Endothelial cell of umbilical vein (primary cell): Measurements from ENCODE around the gene YAP1. TPM values are rescaled to one million over a fixed set of nuclear protein-coding genes. Genes with fewer than 3 reads are reported as not detected.

Experiments used
- BruUV-seq: library from RNA; stranded (reverse); fragments of 400-500 nt; replicated peaks from 2 replicates; lab custom pipeline; 2021; lab: Mats Ljungman, UMichigan
- CTCF ChIA-PET: fragments of 300-600, 350-600 bp; sonication (Branson Sonifier 250); formaldehyde crosslinking; loops from one replicate; lab custom pipeline; 2021; ENCODE audit warnings: antibody characterized with exemption, inconsistent platforms; lab: Charles Lee
- POLR2A ChIA-PET: fragments of 300-600, 350-600 bp; sonication (Branson Sonifier 250); formaldehyde crosslinking; loops from one replicate; lab custom pipeline; 2021; ENCODE audit warnings: antibody characterized with exemption, inconsistent platforms; lab: Charles Lee
- DNase-seq: peaks from one replicate; pipeline ENCODE4 v3.0.0-alpha.2; 2011; ENCODE audit warnings: low read depth, low spot score
- FAIRE-seq: peaks from 2 replicates; lab custom pipeline; 2011; peaks lifted over from hg19 to GRCh38; lab: Jason Lieb, UNC
- H2AFZ ChIP-seq: 2 replicates; pipeline ENCODE4 v1.6.0; 2012; ENCODE audit warnings: low read depth, low read length, control low read depth, inconsistent platforms
- H3K27ac ChIP-seq: 2 replicates; pipeline ENCODE4 v1.5.1; 2011; ENCODE audit warnings: low read depth, mild to moderate bottlenecking, control low read depth, low read length, moderate library complexity; ENCODE audit not compliant: insufficient read depth
- H3K27me3 ChIP-seq, 2 experiments: 2 replicates each; pipeline versions ENCODE4 v1.6.0 to v1.6.1; 2011; ENCODE audit warnings: low read length in 2 of 2, mixed read lengths in 1 of 2; ENCODE audit not compliant: control insufficient read depth in 2 of 2, insufficient read depth in 2 of 2
- H3K36me3 ChIP-seq, 2 experiments: 2 replicates in 1 of 2; 3 replicates in 1 of 2; pipeline ENCODE4 v1.5.1; 2011; ENCODE audit warnings: low read length in 2 of 2, mild to moderate bottlenecking in 1 of 2, moderate library complexity in 1 of 2; ENCODE audit not compliant: control insufficient read depth in 2 of 2, insufficient read depth in 2 of 2; ENCODE audit errors: extremely low read depth in 1 of 2
- H3K4me1 ChIP-seq: 3 replicates; pipeline ENCODE4 v1.5.1; 2011; ENCODE audit warnings: mild to moderate bottlenecking, low read length; ENCODE audit not compliant: control insufficient read depth, insufficient read depth; ENCODE audit errors: extremely low read depth
- H3K4me2 ChIP-seq: 2 replicates; pipeline ENCODE4 v1.6.1; 2011; ENCODE audit warnings: low read length, control low read depth, mixed read lengths; ENCODE audit not compliant: insufficient read depth
- H3K4me3 ChIP-seq, 3 experiments: fragments of 200-600 bp in 1 of 3; sonication (generic), shearing (Covaris generic) in 1 of 3; replicated peaks in 1 of 3; 2 replicates each; pipeline ENCODE4 v1.5.1; 2011 to 2016; ENCODE audit warnings: control low read depth in 3 of 3, low read length in 3 of 3, mild to moderate bottlenecking in 2 of 3, inconsistent platforms in 1 of 3, low read depth in 1 of 3, moderate library complexity in 1 of 3; ENCODE audit not compliant: insufficient read depth in 1 of 3
- H3K79me2 ChIP-seq: 2 replicates; pipeline ENCODE4 v1.6.0; 2012; ENCODE audit warnings: low read length, inconsistent platforms; ENCODE audit not compliant: control insufficient read depth, insufficient read depth
- H3K9ac ChIP-seq: replicated peaks from 2 replicates; pipeline ENCODE3; 2011; ENCODE audit warnings: low read length, control low read depth; ENCODE audit not compliant: insufficient read depth; ENCODE audit errors: extremely low read depth
- H3K9me1 ChIP-seq: replicated peaks from 3 replicates; pipeline ENCODE4 v1.6.0; 2011; ENCODE audit warnings: mild to moderate bottlenecking, low read length; ENCODE audit not compliant: control insufficient read depth, insufficient read depth; ENCODE audit errors: extremely low read depth
- H3K9me3 ChIP-seq: replicated peaks from 2 replicates; pipeline ENCODE4 v1.5.1; 2012; ENCODE audit warnings: low read length, inconsistent platforms; ENCODE audit not compliant: control insufficient read depth, insufficient read depth
- H4K20me1 ChIP-seq: replicated peaks from 2 replicates; pipeline ENCODE3; 2011; ENCODE audit warnings: mild to moderate bottlenecking, low read length; ENCODE audit not compliant: control insufficient read depth, insufficient read depth; ENCODE audit errors: extremely low read depth
- EZH2 ChIP-seq: IDR thresholded peaks from 2 replicates; pipeline ENCODE4 v1.6.1; 2012; ENCODE audit warnings: borderline replicate concordance, low read depth, mild to moderate bottlenecking, moderate library complexity, low read length, inconsistent platforms; ENCODE audit not compliant: severe bottlenecking
- FOS ChIP-seq: IDR thresholded peaks from 2 replicates; pipeline ENCODE4 v1.6.1; 2011; ENCODE audit warnings: mild to moderate bottlenecking, low read length, moderate library complexity, borderline replicate concordance; ENCODE audit not compliant: insufficient read depth
- GATA2 ChIP-seq: IDR thresholded peaks from 2 replicates; pipeline ENCODE4 v1.7.0; 2011; ENCODE audit warnings: low read depth, mild to moderate bottlenecking, moderate library complexity, mixed read lengths, low read length; ENCODE audit not compliant: insufficient read length, insufficient read depth
- JUN ChIP-seq: IDR thresholded peaks from 2 replicates; pipeline ENCODE4 v1.6.1; 2011; ENCODE audit warnings: borderline replicate concordance, low read depth; ENCODE audit not compliant: insufficient read length, insufficient read depth
- MYC ChIP-seq: IDR thresholded peaks from one replicate; pipeline ENCODE4 v1.6.1; 2011; ENCODE audit warnings: mild to moderate bottlenecking, low read depth, low read length
- POLR2A ChIP-seq: IDR thresholded peaks from 2 replicates; pipeline ENCODE4 v1.6.1; 2012; ENCODE audit warnings: low read depth, mild to moderate bottlenecking, control low read depth, low read length
- POLR2AphosphoS5 ChIP-seq: IDR thresholded peaks from 2 replicates; pipeline ENCODE4 v1.6.1; 2012; ENCODE audit warnings: low read depth, mild to moderate bottlenecking, control low read depth, low read length, moderate library complexity; ENCODE audit not compliant: insufficient read depth
- dilution Hi-C: fragments of 300-500 bp; cut with MboI; formaldehyde crosslinking; loops from one replicate; pipeline ENCODE4 v1.15.0; 2019; ENCODE audit warnings: low sequenced_read_pairs; ENCODE audit not compliant: extremely low pct_ligation_motif_present
- intact Hi-C: fragments of 100-400 bp; cut with micrococcal nuclease; formaldehyde crosslinking; loops from one replicate; pipeline ENCODE4 v1.10.0; 2022
- polyA plus RNA-seq, 4 experiments: library from polyadenylated mRNA; depleted of rRNA in 3 of 4; stranded (reverse) in 3 of 4; unstranded in 1 of 4; fragments of >200 nt; gene quantifications; 2 replicates each; pipeline versions ENCODE4 v1.2.1 to v1.2.3, GENCODE V29; 2011 to 2012; ENCODE audit warnings: missing spikeins in 1 of 4
- total RNA-seq: library from RNA; stranded (reverse); gene quantifications from 2 replicates; pipeline ENCODE4 v1.2.3, GENCODE V29; 2021
- TF ChIP-seq, protein P1 (sequence below), 2 donors: IDR thresholded peaks; 1 replicate in 1 of 2; 2 replicates in 1 of 2; pipeline ENCODE4 v1.5.1; 2011; ENCODE audit warnings: low read length in 2 of 2, mild to moderate bottlenecking in 2 of 2, moderate library complexity in 2 of 2, control low read depth in 1 of 2, inconsistent platforms in 1 of 2, low read depth in 1 of 2; ENCODE audit not compliant: insufficient read depth in 1 of 2; ENCODE audit errors: extremely low read depth in 1 of 2
- TF ChIP-seq, protein P2 (sequence below): IDR thresholded peaks from 2 replicates; pipeline ENCODE4 v1.6.1; 2011; ENCODE audit not compliant: insufficient read depth, insufficient read length

Gene YAP1
- total and polyA plus RNA-seq, 2 donors (not counting 3 experiments of a cell fraction or from before 2014, with no cell fraction given): 32.6 to 48.9 TPM

DNA sequence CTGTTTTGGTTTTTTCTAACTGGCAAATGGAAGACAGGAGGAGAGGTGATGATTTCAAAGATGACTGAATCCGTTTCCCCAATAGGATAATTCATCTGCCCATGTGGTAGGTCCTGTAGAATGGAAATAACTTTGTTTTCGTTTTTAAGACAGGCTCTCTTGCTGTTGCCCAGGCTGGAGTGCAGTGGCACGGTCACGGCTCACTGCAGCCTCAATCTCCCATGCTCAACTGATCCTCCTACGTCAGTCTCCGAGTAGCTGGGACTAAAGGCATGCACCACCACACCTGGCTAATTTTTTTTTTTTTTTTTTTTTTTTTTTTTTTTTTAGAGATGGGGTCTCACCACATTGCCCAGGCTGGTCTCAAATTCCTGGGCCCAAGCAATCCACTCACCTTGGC, 129.7 kb downstream of the YAP1 start:
- Histone ChIP-seq H3K27me3 (no peaks in the 10 kb centered on the region), H3K27ac (no peak overlapping the region), H3K4me1 (no peaks in the 10 kb centered on the region), H3K9me1 (no peaks in the 10 kb centered on the region), H3K9me3 (no peaks in the 10 kb centered on the region), H3K9ac (no peak overlapping the region), H3K36me3 (no peaks in the 10 kb centered on the region), H4K20me1 (no peaks in the 10 kb centered on the region), H3K4me2 (no peak overlapping the region), H2AFZ (no peak overlapping the region), H3K4me3 (no peak overlapping the region), H3K79me2 (no peaks in the 10 kb centered on the region)
- TF ChIP-seq, protein P1, sequence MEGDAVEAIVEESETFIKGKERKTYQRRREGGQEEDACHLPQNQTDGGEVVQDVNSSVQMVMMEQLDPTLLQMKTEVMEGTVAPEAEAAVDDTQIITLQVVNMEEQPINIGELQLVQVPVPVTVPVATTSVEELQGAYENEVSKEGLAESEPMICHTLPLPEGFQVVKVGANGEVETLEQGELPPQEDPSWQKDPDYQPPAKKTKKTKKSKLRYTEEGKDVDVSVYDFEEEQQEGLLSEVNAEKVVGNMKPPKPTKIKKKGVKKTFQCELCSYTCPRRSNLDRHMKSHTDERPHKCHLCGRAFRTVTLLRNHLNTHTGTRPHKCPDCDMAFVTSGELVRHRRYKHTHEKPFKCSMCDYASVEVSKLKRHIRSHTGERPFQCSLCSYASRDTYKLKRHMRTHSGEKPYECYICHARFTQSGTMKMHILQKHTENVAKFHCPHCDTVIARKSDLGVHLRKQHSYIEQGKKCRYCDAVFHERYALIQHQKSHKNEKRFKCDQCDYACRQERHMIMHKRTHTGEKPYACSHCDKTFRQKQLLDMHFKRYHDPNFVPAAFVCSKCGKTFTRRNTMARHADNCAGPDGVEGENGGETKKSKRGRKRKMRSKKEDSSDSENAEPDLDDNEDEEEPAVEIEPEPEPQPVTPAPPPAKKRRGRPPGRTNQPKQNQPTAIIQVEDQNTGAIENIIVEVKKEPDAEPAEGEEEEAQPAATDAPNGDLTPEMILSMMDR (IDR thresholded peaks at IDR 0.05; ENCODE audit: extremely low read depth in 1 of 2, insufficient read depth in 1 of 2, low read depth in 1 of 2, low read length in 2 of 2): no peak
- BruUV-seq: no TSS peak
- DNase-seq (no peak), FAIRE-seq (no peak)
- ChIA-PET POLR2A (no interaction called here), CTCF (interaction anchor here (1.1 kb wide), 1 partner anchor 13 kb away, joined by 4 read pairs; no protein-coding TSS in a partner anchor)
- dilution Hi-C loops (no loop called here), intact Hi-C loops (no loop called here)

- Histone ChIP-seq H3K4me1 (no peaks in the 10 kb centered on the region), H3K9ac (no peak overlapping the region), H3K4me2 (no peak overlapping the region), H3K27me3 (no peaks in the 10 kb centered on the region), H2AFZ (no peak overlapping the region), H3K9me1 (no peaks in the 10 kb centered on the region), H3K36me3 (no peaks in the 10 kb centered on the region), H3K9me3 (no peaks in the 10 kb centered on the region), H3K4me3 (no peak overlapping the region), H3K79me2 (no peaks in the 10 kb centered on the region), H3K27ac (no peak overlapping the region), H4K20me1 (no peaks in the 10 kb centered on the region)
- CTCF ChIA-PET: no interaction called here
- TF ChIP-seq, protein P2, sequence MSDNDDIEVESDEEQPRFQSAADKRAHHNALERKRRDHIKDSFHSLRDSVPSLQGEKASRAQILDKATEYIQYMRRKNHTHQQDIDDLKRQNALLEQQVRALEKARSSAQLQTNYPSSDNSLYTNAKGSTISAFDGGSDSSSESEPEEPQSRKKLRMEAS: no peak
- TF ChIP-seq POLR2AphosphoS5: no peak
- no peak for TF ChIP-seq MYC
- TF ChIP-seq EZH2: no peak
- no peak for TF ChIP-seq GATA2
- no peak for TF ChIP-seq JUN
- TF ChIP-seq, protein P1 (IDR thresholded peaks at IDR 0.05; ENCODE audit: extremely low read depth in 1 of 2, insufficient read depth in 1 of 2, low read depth in 1 of 2, low read length in 2 of 2): no peak
- no peak for TF ChIP-seq FOS
- no peak for TF ChIP-seq POLR2A
- FAIRE-seq: no peak
- dilution Hi-C loops (no loop called here), intact Hi-C loops (no loop called here)
- BruUV-seq: no TSS peak
- no peak for DNase-seq
- POLR2A ChIA-PET: no interaction called here
Observed at GRCh38 chr11:102240502-102240901, 130.3 kb downstream of the YAP1 start.
